Measurements from ENCODE around the gene SULT6B1.
"Not testable (repeated sequence)": the region's sequence is repeated elsewhere in the genome, so short reads cannot be mapped to it uniquely, and the experiment has no call there.

Gene SULT6B1

DNA sequence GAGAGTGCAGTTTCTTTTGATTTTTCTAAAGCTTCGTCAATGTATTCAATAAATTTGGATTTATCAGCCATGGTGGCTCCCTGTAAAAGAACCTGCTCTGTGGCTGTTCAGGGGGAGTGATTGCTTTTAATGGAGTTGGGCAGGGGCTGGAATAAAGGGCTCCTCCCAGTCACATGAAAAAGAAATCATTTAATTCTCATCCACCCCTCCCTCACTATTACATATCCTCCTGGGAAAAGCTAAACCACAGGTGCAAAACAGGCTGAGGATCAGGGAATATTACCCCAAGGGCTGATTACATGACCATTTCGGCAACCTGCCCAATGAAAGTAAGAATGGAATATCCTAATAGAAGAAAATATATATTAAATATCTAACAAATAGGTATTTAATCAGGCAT is at the start of gene SULT6B1:
Gene SULT6B1, minus strand, starts transcription at position 101 of the 400 bp plus-strand sequence. Its CDS starts 30 bp downstream, at position 71.
- in situ Hi-C loops (cut with HindIII; ENCODE audit: low sequenced_read_pairs), result no loop called here

- in situ Hi-C loops (cut with HindIII; ENCODE audit: low sequenced_read_pairs), result no loop called here
These were observed 43.9 kb upstream of the SULT6B1 start for GRCh38 chr2:37232131-37232933.

GRCh38 chr2:37231241-37232130 is 43.0 kb upstream of the SULT6B1 start, which contains the start of the genes CEBPZ and NDUFAF7:
Gene CEBPZ (minus strand): TSS chr2:37231596. CDS start chr2:37231567, 29 bp downstream.
Gene NDUFAF7 (plus strand): TSS chr2:37231658. CDS start chr2:37231706, 48 bp downstream.
- in situ Hi-C loops (cut with HindIII; ENCODE audit: low sequenced_read_pairs), result no loop called here

DNA sequence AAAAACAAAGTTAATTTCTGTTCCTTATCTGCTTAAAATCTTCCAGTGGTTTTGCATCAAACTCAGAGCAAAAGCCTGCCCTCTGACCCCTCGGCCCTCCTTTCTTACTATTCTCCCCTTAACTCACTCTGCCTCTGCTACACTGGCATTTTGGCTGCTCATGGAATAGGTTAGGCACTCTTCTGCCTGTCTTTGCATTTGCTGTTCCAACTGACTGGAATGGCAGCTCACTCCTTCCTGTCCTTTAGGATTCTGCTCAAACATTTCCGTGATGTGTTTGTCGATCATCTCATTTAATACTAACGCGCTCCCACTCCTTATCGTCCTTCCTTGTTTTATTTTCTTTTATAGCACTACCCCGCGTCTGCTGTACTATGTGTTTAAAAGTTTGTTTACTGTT is 42.1 kb upstream of the SULT6B1 start:
- in situ Hi-C loops (cut with HindIII; ENCODE audit: low sequenced_read_pairs), result no loop called here

DNA sequence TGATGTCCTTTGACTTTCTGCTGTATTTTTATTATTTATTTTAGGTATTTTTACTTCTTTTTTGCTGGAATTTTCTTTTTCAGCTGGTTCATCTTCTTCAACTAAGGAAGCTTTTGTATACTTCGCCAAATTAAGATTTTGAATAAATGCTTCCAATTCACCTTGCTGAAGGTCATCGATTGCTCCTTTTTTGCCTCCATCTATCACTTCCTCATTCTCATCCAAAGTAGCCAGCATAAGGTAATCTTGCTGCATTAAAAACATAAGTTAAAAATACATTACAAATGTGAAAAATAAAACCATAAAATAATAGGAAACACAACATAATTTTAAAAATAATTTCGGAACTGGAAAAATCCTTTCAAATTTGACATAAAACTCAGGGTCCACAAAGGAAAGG is 40.3 kb upstream of the SULT6B1 start:
- in situ Hi-C loops (cut with HindIII; ENCODE audit: low sequenced_read_pairs), result no loop called here

DNA sequence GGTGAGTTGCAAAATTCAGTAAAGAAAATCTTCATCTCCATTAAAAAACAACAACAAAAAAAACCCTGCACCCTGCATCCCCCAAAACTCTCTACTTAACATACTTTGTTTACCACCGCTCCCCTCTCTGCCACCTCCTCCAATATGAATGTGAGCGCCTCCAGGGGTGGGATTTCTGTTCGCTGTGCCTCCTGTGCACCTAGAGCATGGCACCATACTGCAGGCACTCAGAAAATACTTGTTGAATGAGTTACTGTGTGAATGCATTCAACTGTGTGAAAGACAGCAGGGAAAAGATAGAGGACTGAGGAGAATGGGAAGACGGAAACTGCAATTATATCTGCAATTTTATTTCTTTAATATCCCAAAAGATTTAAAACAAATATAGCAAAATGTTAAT is 38.4 kb upstream of the SULT6B1 start:
- in situ Hi-C loops (cut with HindIII; ENCODE audit: low sequenced_read_pairs), result no loop called here

- in situ Hi-C loops (cut with HindIII; ENCODE audit: low sequenced_read_pairs), result not testable (repeated sequence)
These were observed 36.7 kb upstream of the SULT6B1 start for GRCh38 chr2:37225129-37225528.

DNA sequence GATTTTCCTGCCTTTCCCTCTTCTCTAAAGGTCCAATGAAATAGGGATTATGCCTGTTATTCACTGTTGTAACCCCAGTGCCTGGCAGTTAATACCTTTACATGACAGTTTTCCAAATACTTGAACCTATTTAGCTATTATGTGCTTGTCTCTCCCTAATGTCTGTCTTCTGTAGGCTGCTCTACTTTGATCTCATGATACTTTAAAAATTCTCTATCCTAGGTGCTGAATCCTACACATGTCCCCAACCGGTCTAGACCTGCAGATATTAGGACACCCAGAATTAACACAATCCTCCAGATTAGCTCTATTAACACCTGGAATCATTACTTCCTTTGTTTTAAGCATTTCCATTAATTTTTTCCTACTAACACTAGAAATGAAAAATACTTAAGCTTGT is 35.6 kb upstream of the SULT6B1 start:
- in situ Hi-C loops (cut with HindIII; ENCODE audit: low sequenced_read_pairs), result no loop called here

DNA sequence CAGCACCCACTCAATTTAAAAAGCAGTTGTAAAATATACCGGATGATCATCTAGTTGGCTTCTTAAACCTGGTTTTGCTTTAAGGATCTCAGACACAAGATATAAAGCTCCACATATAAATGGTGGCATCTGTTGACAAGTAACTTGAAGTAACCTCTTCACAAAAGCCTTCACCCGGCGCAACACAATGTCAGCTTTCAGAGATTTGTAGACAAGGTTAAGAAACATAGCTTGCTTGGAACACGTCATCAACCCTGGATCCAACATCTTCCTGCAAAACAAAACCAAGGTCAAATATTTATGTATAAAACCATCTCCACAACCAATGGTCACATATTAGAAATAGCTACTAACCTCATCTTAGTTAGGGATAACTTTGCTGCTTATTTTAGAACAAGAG is 34.7 kb upstream of the SULT6B1 start:
- in situ Hi-C loops (cut with HindIII; ENCODE audit: low sequenced_read_pairs), result no loop called here

GRCh38 chr2:37219046-37219445 is 30.6 kb upstream of the SULT6B1 start:
- in situ Hi-C loops (cut with HindIII; ENCODE audit: low sequenced_read_pairs), result no loop called here

DNA sequence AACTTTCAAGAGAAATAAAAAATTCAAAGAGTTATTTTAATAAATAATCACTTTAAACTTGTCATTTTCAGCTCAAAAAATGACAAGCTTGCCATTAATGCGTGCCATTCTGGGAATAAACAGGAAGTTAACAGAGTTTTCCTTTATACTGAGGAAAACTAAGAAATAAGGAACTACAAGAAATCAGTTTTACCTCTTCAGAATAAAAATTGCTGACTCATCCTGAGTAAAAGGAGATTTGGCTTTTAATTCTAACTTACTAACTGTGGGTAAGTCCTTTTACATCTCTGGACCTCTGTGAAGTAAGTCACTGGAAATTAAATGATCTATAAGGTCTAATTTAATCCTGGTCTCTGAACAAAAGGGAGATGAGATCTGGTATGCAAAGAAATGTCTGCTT is 26.8 kb upstream of the SULT6B1 start:
- in situ Hi-C loops (cut with HindIII; ENCODE audit: low sequenced_read_pairs), result no loop called here

GRCh38 chr2:37211939-37212338 is 23.5 kb upstream of the SULT6B1 start:
- in situ Hi-C loops (cut with HindIII; ENCODE audit: low sequenced_read_pairs), result no loop called here

- in situ Hi-C loops (cut with HindIII; ENCODE audit: low sequenced_read_pairs), result no loop called here
These were observed 22.7 kb upstream of the SULT6B1 start for GRCh38 chr2:37211212-37211611.

GRCh38 chr2:37206760-37207159 is 18.3 kb upstream of the SULT6B1 start:
- in situ Hi-C loops (cut with HindIII; ENCODE audit: low sequenced_read_pairs), result not testable (repeated sequence)

- in situ Hi-C loops (cut with HindIII; ENCODE audit: low sequenced_read_pairs), result no loop called here
These were observed 17.3 kb upstream of the SULT6B1 start for GRCh38 chr2:37205689-37206341.

- in situ Hi-C loops (cut with HindIII; ENCODE audit: low sequenced_read_pairs), result not testable (repeated sequence)
These were observed 16.7 kb upstream of the SULT6B1 start for GRCh38 chr2:37205071-37205661.

GRCh38 chr2:37203708-37204107 is 15.2 kb upstream of the SULT6B1 start:
- in situ Hi-C loops (cut with HindIII; ENCODE audit: low sequenced_read_pairs), result no loop called here

DNA sequence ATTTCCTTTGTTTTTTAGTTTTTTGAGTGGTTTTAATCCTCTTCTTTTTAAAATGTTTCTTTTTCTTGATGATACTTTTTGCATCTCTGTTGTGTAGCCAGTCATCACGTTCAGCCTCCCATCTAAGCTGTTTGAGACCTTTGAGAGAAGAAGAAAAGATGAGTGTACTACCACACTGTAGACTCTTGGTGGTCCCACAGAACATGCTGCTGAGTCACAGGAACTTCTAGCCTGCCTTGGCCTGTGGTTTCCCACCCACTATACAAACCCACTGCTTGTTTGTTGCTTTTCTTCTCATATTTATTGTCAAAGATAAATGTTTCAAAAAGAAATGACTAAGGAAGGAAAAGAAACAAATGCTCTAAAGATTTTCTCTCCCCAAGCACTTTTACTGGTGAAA is 13.3 kb upstream of the SULT6B1 start:
- in situ Hi-C loops (cut with HindIII; ENCODE audit: low sequenced_read_pairs), result no loop called here

GRCh38 chr2:37201208-37201607 is 12.7 kb upstream of the SULT6B1 start:
- in situ Hi-C loops (cut with HindIII; ENCODE audit: low sequenced_read_pairs), result no loop called here

DNA sequence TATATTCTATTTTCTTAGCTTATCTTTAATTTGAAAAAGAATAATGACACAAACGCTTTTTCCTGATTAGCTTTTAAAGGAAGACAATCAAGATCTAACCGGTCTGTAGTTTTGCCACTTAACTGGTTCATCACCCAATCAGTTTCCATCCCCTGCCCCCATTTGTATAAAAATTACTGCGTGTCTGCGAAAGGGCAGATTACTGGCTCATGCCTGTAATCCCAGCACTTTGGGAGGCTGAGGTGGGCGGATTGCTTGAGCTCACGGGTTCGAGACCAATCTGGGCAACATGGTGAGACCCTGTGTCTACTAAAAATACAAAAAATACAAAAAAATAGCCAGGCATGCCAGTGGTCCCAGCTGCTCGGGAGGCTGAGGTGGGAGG is 10.2 kb upstream of the SULT6B1 start:
- in situ Hi-C loops (cut with HindIII; ENCODE audit: low sequenced_read_pairs), result no loop called here
